ENCODE results near the gene METAP1.

The METAP1 gene

DNA sequence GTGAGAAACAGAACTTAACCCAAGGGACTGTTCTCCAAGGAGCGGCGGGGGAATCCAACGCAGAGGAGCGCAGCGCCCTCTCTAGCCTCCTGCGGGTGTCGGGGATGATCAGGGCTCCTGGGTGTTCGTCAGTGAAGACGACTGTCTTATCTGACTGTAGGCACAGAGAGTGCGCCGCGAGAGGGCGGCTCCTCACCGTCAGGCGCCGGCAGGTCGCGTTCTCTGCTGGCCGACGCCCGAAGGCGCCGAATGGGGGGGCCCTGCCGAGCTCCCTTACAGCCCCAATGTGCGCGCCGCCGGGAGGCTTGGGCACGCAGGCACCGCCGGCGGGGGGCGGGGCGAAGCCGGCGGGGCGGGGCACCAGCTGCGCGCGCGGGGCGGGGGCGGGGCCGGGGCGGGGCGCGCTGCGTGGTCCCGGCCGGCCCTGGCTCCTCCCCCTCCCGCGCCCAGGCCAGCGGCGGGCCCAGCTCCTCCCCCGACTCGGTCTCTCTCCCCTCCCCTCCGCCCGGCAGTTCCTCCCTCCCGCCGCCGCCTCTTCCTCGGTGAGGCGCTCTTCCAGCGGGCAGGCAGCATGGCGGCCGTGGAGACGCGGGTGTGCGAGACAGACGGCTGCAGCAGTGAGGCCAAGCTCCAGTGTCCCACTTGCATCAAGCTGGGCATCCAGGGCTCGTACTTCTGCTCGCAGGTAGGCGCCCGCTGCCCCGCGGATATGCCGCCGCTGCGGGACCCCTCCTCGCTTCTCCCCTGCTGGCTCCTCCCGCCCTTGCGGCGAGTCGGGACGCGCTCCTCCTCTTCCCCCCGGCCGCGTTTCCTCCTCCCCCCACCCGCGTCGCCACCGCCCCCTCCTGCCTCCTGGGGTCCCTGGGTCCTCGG is at the start of gene METAP1:
TSS of gene METAP1 (plus strand) at position 539 of the 873 bp plus-strand sequence. CDS start at position 572, 33 bp downstream.
- H3K4me3 ChIP-seq (ENCODE audit: control insufficient read depth, low read depth, low read length): peak within 1 kb of the TSS; percentile 83
- peak; percentile 48 for TF ChIP-seq CTCF (conservative IDR thresholded peaks at IDR 0.05; ENCODE audit: control insufficient read depth, insufficient read depth, low read depth, low read length)
- peak; percentile 92 for DNase-seq (ENCODE audit: low read depth)

DNA sequence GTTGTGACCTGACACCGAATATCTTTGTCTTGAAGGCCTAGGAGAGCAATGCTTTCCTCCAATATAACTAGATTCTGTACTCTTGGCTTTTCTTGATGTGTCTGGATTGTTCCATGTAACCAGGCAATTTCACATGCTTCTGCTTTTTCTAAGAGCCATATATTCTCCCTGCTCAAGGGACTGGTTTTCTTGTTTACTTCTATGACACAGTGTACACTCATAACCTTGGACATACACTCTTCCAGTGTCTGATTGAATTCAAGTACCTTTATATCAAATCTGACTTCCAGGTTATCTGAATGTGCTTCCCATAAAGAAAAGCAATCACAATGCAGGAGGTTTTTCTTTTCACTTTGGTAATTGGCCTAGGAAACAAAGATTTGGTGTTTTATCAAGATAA is 49.2 kb upstream of the METAP1 start:
- TF ChIP-seq CTCF (conservative IDR thresholded peaks at IDR 0.05; ENCODE audit: control insufficient read depth, insufficient read depth, low read depth, low read length): no peak
- no peak for DNase-seq (ENCODE audit: low read depth)
- H3K4me3 ChIP-seq (ENCODE audit: control insufficient read depth, low read depth, low read length): no peak overlapping the region

- no peak overlapping the region for H3K4me3 ChIP-seq (ENCODE audit: control insufficient read depth, low read depth, low read length)
- peak; percentile 19 for DNase-seq (ENCODE audit: low read depth)
- no peak for TF ChIP-seq CTCF (conservative IDR thresholded peaks at IDR 0.05; ENCODE audit: control insufficient read depth, insufficient read depth, low read depth, low read length)
These were observed 44.6 kb upstream of the METAP1 start for GRCh38 chr4:98950925-98951324.

DNA sequence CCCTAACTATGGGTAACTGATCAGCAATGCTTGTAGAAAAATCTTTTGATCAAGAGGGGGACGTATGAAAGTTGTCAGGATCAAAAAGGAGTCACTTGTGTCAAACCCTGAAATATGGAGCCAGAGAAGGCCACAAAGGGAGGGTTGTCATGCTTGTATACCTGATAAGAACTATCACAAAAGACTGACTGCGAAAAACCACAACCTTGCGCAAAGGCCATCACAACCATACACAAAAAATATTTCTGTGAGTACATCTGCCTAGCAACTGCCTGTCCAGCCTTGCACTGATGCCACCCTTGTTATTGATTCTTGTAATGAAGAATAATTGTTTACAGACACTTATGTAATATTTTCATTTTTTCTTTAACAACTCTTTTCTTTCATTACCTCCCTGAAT is 43.8 kb upstream of the METAP1 start:
- no peak overlapping the region for H3K4me3 ChIP-seq (ENCODE audit: control insufficient read depth, low read depth, low read length)
- no peak for DNase-seq (ENCODE audit: low read depth)
- TF ChIP-seq CTCF (conservative IDR thresholded peaks at IDR 0.05; ENCODE audit: control insufficient read depth, insufficient read depth, low read depth, low read length): no peak

DNA sequence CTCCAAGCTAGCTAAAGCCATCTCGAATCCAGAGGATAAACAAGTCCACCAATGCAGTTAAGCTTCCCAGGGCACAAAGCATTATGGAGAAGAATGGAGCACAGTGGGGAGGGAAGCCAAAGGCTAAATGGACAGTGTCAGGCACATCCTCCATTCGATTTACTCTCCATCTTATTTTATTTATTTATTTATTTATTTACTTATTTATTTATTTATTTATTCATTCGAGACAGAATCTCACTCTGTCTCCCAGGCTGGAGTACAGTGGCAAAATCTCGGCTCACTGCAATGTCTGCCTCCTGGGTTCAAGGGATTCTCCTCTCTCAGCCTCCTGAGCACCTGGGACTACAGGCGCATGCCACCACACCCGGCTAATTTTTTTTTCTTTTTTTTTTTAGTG is 40.3 kb upstream of the METAP1 start:
- TF ChIP-seq CTCF (conservative IDR thresholded peaks at IDR 0.05; ENCODE audit: control insufficient read depth, insufficient read depth, low read depth, low read length): no peak
- DNase-seq (ENCODE audit: low read depth): no peak
- no peak overlapping the region for H3K4me3 ChIP-seq (ENCODE audit: control insufficient read depth, low read depth, low read length)

- DNase-seq (ENCODE audit: low read depth): no peak
- TF ChIP-seq CTCF (conservative IDR thresholded peaks at IDR 0.05; ENCODE audit: control insufficient read depth, insufficient read depth, low read depth, low read length): no peak
- H3K4me3 ChIP-seq (ENCODE audit: control insufficient read depth, low read depth, low read length): no peak overlapping the region
These were observed 37.5 kb upstream of the METAP1 start for GRCh38 chr4:98958065-98958464.
